SK-N-SH treated with all-trans-retinoic acid at 6 μM for 48 hours (cell line): Measurements from ENCODE around the gene SLC16A6.

Experiments used
- PATZ1 ChIP-seq: fragments of 250-450 bp; sonication (Bioruptor Pico); IDR thresholded peaks from 2 replicates; pipeline ENCODE4 v1.8.0; 2020; ENCODE audit warnings: mild to moderate bottlenecking, moderate library complexity, borderline replicate concordance
- ZFP30 ChIP-seq: fragments of 450-650 bp; formaldehyde crosslinking; IDR thresholded peaks from 2 replicates; pipeline ENCODE4 v1.5.0; 2022; ENCODE audit warnings: mild to moderate bottlenecking, moderate library complexity
- ZNF8 ChIP-seq: fragments of 450-650 bp; formaldehyde crosslinking; IDR thresholded peaks from 2 replicates; pipeline ENCODE4 v1.5.0; 2020; ENCODE audit warnings: mild to moderate bottlenecking, moderate library complexity

GRCh38 chr17:68260051-68260762 is 30.7 kb downstream of the SLC16A6 start:
- no peak for TF ChIP-seq PATZ1
- no peak for TF ChIP-seq ZNF8
- TF ChIP-seq ZFP30: no peak
